GM18909 (cell line): ENCODE measurements around the gene SYT15.
"Not testable (repeated sequence)": the region's sequence is repeated elsewhere in the genome, so short reads cannot be mapped to it uniquely, and the experiment has no call there.

Experiments used
- ATAC-seq: cut with Tn5 transposase; IDR thresholded peaks from one replicate; pipeline ENCODE4 v1.9.1; 2021; ENCODE audit warnings: mild to moderate bottlenecking; ENCODE audit not compliant: unreplicated experiment, poor library complexity

SYT15 gene

GRCh38 chr10:46584196-46584595 is 5.3 kb downstream of the SYT15 start:
- ATAC-seq, result not testable (repeated sequence)

GRCh38 chr10:46585246-46585645 is 6.3 kb downstream of the SYT15 start:
- ATAC-seq, result not testable (repeated sequence)

GRCh38 chr10:46587546-46587945 is 8.6 kb downstream of the SYT15 start:
- not testable (repeated sequence) for ATAC-seq

DNA sequence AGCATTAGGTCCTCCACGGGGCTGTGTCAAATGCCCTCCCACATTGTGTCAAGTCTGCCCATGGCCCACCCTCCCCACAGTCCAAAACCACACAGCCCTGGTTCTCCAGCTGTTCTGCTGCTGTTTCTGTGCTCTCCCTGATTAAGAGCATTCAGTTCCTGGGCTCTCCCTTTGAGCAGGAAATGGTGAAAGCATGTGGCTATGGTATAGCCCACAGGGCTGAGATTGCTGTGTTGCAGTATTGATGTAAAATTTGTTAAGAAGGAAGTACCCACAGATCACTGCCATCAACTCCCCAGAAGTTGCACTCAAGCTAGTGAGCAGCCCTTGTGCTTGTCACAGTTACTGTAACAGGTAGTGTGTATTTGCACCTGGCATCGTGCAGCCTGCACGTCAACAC is 9.3 kb downstream of the SYT15 start:
- not testable (repeated sequence) for ATAC-seq

DNA sequence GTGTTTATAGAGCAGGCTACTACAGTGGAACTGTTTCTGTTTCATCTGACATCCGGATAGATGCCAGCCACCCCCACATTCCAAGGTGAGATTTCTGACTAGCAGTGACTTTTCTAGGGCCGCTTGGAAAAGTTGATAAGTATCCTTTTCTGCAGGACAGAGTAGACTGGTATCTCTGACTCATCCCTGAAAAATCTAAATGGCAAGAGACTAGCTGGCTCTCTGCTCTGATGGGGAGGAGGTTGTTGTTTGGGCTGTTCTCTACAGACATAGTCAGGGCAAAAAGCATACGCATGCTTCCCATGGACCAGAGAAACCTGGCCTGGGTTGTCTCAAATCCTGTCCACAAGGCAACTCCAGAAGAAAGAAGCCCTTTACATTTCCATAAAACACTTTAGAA is 10.7 kb downstream of the SYT15 start:
- ATAC-seq, result not testable (repeated sequence)

DNA sequence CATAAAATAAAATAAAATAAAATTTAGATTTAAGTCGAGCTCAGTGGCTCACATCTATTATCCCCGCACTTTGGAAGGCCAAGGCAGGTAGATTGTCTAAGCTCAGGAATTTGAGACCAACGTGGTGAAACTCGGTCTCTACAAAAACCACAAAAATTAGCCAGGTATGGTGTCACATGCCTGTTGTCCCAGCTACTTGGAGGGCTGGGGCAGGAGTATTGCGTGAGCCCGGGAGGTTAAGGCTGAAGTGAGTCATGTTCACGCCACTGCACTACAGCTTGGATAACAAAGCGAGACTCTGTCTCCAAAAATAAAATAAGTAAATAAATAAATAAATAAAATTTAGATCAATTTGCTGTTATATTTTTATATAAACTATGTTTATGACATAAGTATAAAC is 12.1 kb downstream of the SYT15 start:
- not testable (repeated sequence) for ATAC-seq

- not testable (repeated sequence) for ATAC-seq
Observed at GRCh38 chr10:46593307-46593706, 14.4 kb downstream of the SYT15 start.

DNA sequence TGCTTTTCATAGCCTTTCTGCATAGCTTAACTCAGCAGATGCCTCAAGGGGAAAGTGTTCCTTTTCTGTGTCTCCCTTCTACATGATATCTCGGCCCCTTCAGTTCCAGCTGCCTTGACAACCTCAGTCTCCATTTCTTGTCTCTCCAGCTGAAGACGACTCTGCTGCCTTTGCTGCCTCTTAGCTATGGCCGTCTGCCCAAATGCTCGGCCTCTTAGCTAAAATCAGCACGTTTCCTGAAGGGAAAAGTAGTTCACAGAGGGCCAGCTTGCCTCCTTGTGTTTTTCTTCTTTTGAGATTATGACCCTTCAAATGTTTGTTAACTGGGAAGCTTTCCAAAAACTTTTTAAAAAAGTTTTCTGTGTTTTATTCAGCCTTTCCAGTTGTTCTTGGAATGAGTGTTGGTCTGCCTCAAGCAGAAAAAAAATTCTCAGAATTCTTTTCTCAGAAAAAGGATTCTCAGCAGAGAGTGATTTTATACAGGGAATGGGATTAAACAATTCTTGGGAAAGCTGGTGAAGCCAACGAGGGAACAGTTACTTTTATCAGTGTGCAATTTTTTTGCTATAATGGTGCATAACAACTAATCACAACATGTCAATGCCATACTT is 15.6 kb downstream of the SYT15 start:
- ATAC-seq, result not testable (repeated sequence)

GRCh38 chr10:46596570-46596969 is 17.6 kb downstream of the SYT15 start:
- not testable (repeated sequence) for ATAC-seq

DNA sequence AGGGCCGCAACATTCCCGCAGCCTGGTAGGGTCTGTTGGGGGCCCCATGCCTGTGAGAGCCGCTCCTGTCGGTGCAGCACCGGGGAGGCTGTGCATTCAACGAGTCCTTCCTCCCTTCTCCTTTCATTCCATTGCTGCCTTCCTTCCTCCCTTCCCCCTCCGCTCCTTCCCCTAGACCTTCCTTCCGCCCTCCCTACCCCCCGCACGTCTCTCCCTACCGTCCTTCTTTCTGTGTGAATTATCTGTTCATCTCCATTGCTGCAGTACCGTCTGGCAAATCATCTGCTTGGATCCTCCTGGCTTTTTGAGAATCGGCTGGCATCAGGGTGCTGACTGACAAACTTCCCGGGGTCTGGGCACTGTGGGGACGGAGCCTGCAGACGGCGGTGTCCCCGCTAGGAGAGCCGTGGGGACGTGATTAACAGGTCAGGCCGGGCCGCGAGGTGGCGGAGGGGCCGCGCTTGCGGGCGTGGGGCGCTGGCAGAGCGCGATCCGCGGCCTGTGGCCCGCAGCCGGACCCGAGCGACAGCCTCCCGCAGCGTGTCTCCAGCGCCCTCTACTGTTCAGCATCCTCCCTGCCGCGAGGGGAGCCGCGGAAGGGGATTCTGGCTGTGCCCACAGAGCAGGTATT is 18.8 kb downstream of the SYT15 start:
- ATAC-seq, result peak; percentile 84

GRCh38 chr10:46600516-46600915 is 21.6 kb downstream of the SYT15 start:
- not testable (repeated sequence) for ATAC-seq

GRCh38 chr10:46615540-46615939 is 36.6 kb downstream of the SYT15 start:
- not testable (repeated sequence) for ATAC-seq

- ATAC-seq, result not testable (repeated sequence)
Observed at GRCh38 chr10:46616227-46616626, 37.3 kb downstream of the SYT15 start.

GRCh38 chr10:46617134-46617533 is 38.2 kb downstream of the SYT15 start:
- ATAC-seq, result not testable (repeated sequence)

GRCh38 chr10:46617913-46618312 is 39.0 kb downstream of the SYT15 start:
- not testable (repeated sequence) for ATAC-seq

- not testable (repeated sequence) for ATAC-seq
Observed at GRCh38 chr10:46623899-46624654, 45.1 kb downstream of the SYT15 start.

DNA sequence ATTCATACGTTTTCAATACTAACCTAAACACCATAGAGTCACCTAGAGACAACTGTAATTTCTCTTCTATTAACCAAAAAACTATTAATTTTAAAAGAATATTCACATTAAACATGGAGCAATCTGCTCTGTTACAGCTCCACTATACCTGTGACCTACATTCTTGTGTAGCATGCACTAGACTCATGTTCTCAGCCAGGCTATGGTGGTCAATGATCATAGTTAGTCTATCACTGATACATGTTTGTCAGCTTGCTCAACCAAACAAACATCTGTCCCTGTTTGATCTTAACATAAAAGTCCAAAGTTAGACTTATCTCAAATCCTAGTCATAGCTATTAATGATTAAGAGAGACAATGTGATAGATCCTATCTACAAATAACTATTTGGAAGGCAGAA is 50.9 kb downstream of the SYT15 start:
- ATAC-seq, result not testable (repeated sequence)

DNA sequence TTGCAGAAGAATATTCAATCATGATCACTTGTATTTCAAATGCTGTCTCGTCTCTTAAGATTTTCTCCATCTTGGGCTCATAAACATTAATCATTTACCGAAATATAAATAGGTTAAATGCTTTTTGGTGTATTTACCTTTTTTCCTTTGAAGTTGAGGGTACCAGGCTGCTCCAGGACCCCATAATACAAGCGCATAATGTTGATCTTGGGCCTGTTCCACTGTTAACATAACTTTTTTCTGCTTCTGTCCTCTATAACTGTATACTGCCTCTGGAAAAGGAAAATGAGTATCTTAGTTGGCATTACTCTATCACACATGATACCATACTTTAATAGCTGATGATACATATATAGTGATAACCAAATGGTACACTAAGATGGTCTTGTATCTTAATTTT is 51.9 kb downstream of the SYT15 start:
- ATAC-seq, result not testable (repeated sequence)

GRCh38 chr10:46631683-46632082 is 52.8 kb downstream of the SYT15 start:
- not testable (repeated sequence) for ATAC-seq

GRCh38 chr10:46634698-46635097 is 55.8 kb downstream of the SYT15 start:
- ATAC-seq, result not testable (repeated sequence)

DNA sequence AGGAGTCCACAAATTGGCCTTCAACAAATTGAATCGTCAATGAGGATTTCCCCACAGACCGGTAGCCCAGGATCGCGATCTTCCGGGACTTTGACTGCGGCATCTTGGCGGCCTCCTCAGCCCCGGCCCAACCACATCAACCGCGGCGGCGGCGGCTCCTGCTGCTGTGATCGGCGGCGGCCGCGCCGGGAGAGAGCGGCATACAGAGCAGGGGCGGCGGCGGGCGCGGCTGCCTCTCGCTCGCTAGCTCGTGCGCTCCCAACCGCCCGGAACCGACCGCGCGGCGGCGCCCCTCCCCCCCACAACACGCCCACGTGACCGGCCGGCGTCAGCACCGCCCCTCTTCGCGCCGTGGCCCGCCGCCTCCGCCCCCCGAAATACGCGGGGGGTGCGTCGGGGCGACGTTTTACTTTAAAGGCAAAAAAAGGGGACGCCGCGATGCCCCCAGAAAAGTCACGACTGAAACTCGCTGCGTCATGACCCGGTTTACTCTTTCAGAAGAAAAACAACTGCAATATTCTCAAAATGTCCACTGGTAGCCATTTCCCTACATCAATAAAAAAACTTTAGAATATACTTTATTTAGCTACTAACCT is 56.5 kb downstream of the SYT15 start:
- ATAC-seq, result not testable (repeated sequence)
